ENCODE measurements around the gene FAM241A.
"Not testable (repeated sequence)": the region's sequence is repeated elsewhere in the genome, so short reads cannot be mapped to it uniquely, and the experiment has no call there.

FAM241A gene

GRCh38 chr4:112138538-112138937 is 6.7 kb upstream of the FAM241A start:
- DNase-seq (ENCODE audit: low spot score), result no peak

GRCh38 chr4:112140536-112140935 is 4.7 kb upstream of the FAM241A start:
- no peak for DNase-seq (ENCODE audit: low spot score)

GRCh38 chr4:112141366-112142138 is 3.7 kb upstream of the FAM241A start:
- DNase-seq (ENCODE audit: low spot score), result no peak

GRCh38 chr4:112142182-112142581 is 3.1 kb upstream of the FAM241A start:
- no peak for DNase-seq (ENCODE audit: low spot score)

- DNase-seq (ENCODE audit: low spot score), result no peak
These were observed 1.5 kb upstream of the FAM241A start for GRCh38 chr4:112143781-112144180.

- DNase-seq (ENCODE audit: low spot score), result no peak
These were observed 518 bp upstream of the FAM241A start for GRCh38 chr4:112144546-112145325.

- DNase-seq (ENCODE audit: low spot score), result peak; percentile 56
These were observed 692 bp downstream of the FAM241A start for GRCh38 chr4:112145790-112146501.

GRCh38 chr4:112146502-112146813 is 1.2 kb downstream of the FAM241A start:
- no peak for DNase-seq (ENCODE audit: low spot score)

GRCh38 chr4:112147697-112148096 is 2.4 kb downstream of the FAM241A start:
- no peak for DNase-seq (ENCODE audit: low spot score)

GRCh38 chr4:112150920-112151319 is 5.7 kb downstream of the FAM241A start:
- DNase-seq (ENCODE audit: low spot score), result no peak

- DNase-seq (ENCODE audit: low spot score), result no peak
These were observed 7.3 kb downstream of the FAM241A start for GRCh38 chr4:112152521-112152920.

GRCh38 chr4:112153211-112153791 is 8.0 kb downstream of the FAM241A start:
- no peak for DNase-seq (ENCODE audit: low spot score)

- no peak for DNase-seq (ENCODE audit: low spot score)
These were observed 10.9 kb downstream of the FAM241A start for GRCh38 chr4:112156112-112156511.

GRCh38 chr4:112156553-112156952 is 11.3 kb downstream of the FAM241A start:
- DNase-seq (ENCODE audit: low spot score), result no peak

GRCh38 chr4:112163706-112164105 is 18.5 kb downstream of the FAM241A start:
- DNase-seq (ENCODE audit: low spot score), result not testable (repeated sequence)

GRCh38 chr4:112167794-112168193 is 22.5 kb downstream of the FAM241A start:
- no peak for DNase-seq (ENCODE audit: low spot score)

- no peak for DNase-seq (ENCODE audit: low spot score)
These were observed 23.7 kb downstream of the FAM241A start for GRCh38 chr4:112168719-112169500.

GRCh38 chr4:112170451-112170993 is 25.3 kb downstream of the FAM241A start:
- DNase-seq (ENCODE audit: low spot score), result peak; percentile 64

GRCh38 chr4:112171051-112171763 is 26.0 kb downstream of the FAM241A start:
- DNase-seq (ENCODE audit: low spot score), result not testable (repeated sequence)

GRCh38 chr4:112172180-112172579 is 26.9 kb downstream of the FAM241A start:
- no peak for DNase-seq (ENCODE audit: low spot score)
